SK-N-MC (cell line): ENCODE results near the gene TSPAN3.

Experiments used
- EZH2 ChIP-seq: fragments of 200-600 bp; sonication (generic); IDR thresholded peaks from one replicate; pipeline ENCODE4 v1.6.1; 2017; ENCODE audit warnings: antibody characterized with exemption
- FOXP2 ChIP-seq: optimal IDR thresholded peaks from 2 replicates; pipeline ENCODE3; 2011; ENCODE audit warnings: mild to moderate bottlenecking, moderate library complexity; ENCODE audit not compliant: insufficient read depth; ENCODE audit errors: extremely low read length, control extremely low read depth
- POLR2AphosphoS5 ChIP-seq: IDR thresholded peaks from 2 replicates; pipeline ENCODE4 v1.6.1; 2012; ENCODE audit warnings: mild to moderate bottlenecking, low read depth, low read length, borderline replicate concordance

GRCh38 chr15:77097248-77097721, 26.4 kb upstream of the TSPAN3 start:
- TF ChIP-seq POLR2AphosphoS5 (no peak), EZH2 (no peak), FOXP2 (no peak)
